Neural progenitor cell (in vitro differentiated cells): ENCODE data around the gene SNX2. TPM values are rescaled to one million over a fixed set of nuclear protein-coding genes. Genes with fewer than 3 reads are reported as not detected.

ENCODE experiments used
- DNase-seq: peaks from one replicate; pipeline ENCODE4 v3.0.0-alpha.2; 2016; ENCODE audit warnings: low spot score
- H2AFZ ChIP-seq: fragments of 200-600 bp; sonication (generic); replicated peaks from 2 replicates; pipeline ENCODE4 v1.6.1; 2016; ENCODE audit warnings: antibody characterized with exemption
- H3F3A ChIP-seq: fragments of 200-600 bp; sonication (generic); 2 replicates; pipeline ENCODE4 v1.6.1; 2016; ENCODE audit warnings: antibody characterized with exemption, low read depth
- H3K27ac ChIP-seq: fragments of 200-600 bp; sonication (generic); 2 replicates; pipeline ENCODE4 v1.5.1; 2016; ENCODE audit warnings: mild to moderate bottlenecking
- H3K27me3 ChIP-seq: fragments of 200-600 bp; sonication (generic); 2 replicates; pipeline ENCODE4 v1.6.1; 2016; ENCODE audit warnings: mild to moderate bottlenecking, moderate library complexity
- H3K36me3 ChIP-seq: fragments of 200-600 bp; sonication (generic); 2 replicates; pipeline ENCODE4 v1.5.1; 2016
- H3K4me1 ChIP-seq: fragments of 200-600 bp; sonication (generic); 2 replicates; pipeline ENCODE4 v1.6.1; 2016; ENCODE audit warnings: mixed run types
- H3K4me2 ChIP-seq: fragments of 200-600 bp; sonication (generic); 2 replicates; pipeline ENCODE4 v1.6.1; 2016
- H3K4me3 ChIP-seq: fragments of 200-600 bp; sonication (generic); 2 replicates; pipeline ENCODE4 v1.5.1; 2016
- H3K79me2 ChIP-seq: fragments of 200-600 bp; sonication (generic); 2 replicates; pipeline ENCODE4 v1.6.1; 2016; ENCODE audit warnings: low read depth
- H3K9ac ChIP-seq: fragments of 200-600 bp; sonication (generic); 2 replicates; pipeline ENCODE4 v1.6.1; 2016
- H3K9me3 ChIP-seq: fragments of 200-600 bp; sonication (generic); 2 replicates; pipeline ENCODE4 v1.5.1; 2016; ENCODE audit warnings: low read depth
- H4K20me1 ChIP-seq: fragments of 200-600 bp; sonication (generic); 2 replicates; pipeline ENCODE4 v1.6.1; 2016; ENCODE audit warnings: low read depth
- H3K27ac Mint-ChIP-seq: 3 replicates; pipeline ENCODE4 v1.8.0; 2021; ENCODE audit warnings: mixed read lengths
- H3K27me3 Mint-ChIP-seq: 2 replicates; pipeline ENCODE4 v1.8.0; 2022; ENCODE audit warnings: low read depth, mild to moderate bottlenecking, inconsistent platforms, moderate library complexity, mixed read lengths; ENCODE audit not compliant: insufficient read depth
- H3K36me3 Mint-ChIP-seq: 3 replicates; pipeline ENCODE4 v1.8.0; 2021; ENCODE audit warnings: mixed read lengths
- H3K4me1 Mint-ChIP-seq: 3 replicates; pipeline ENCODE4 v1.8.0; 2021; ENCODE audit warnings: mixed read lengths
- H3K4me3 Mint-ChIP-seq: 3 replicates; pipeline ENCODE4 v1.8.0; 2021; ENCODE audit warnings: mild to moderate bottlenecking, moderate library complexity, mixed read lengths
- H3K9me3 Mint-ChIP-seq: 3 replicates; pipeline ENCODE4 v1.8.0; 2020; ENCODE audit warnings: mixed read lengths
- CTCF ChIP-seq: fragments of 200-600 bp; sonication (generic); IDR thresholded peaks from 2 replicates; pipeline ENCODE4 v1.5.1; 2017; ENCODE audit warnings: antibody characterized with exemption, mild to moderate bottlenecking
- EZH2 ChIP-seq: fragments of 200-600 bp; sonication (generic); IDR thresholded peaks from 2 replicates; pipeline ENCODE4 v1.6.1; 2017; ENCODE audit warnings: antibody characterized with exemption, mild to moderate bottlenecking, moderate library complexity
- EZH2phosphoT487 ChIP-seq: fragments of 200-600 bp; sonication (generic); IDR thresholded peaks from 2 replicates; pipeline ENCODE4 v1.6.1; 2017; ENCODE audit warnings: antibody characterized with exemption
- total RNA-seq: library from RNA; depleted of rRNA; stranded (reverse); fragments of >200 nt; gene quantifications from 2 replicates; pipeline ENCODE4 v1.2.3, GENCODE V29; 2015; ENCODE audit warnings: low replicate concordance

The SNX2 gene
- total RNA-seq, 1 donor from 2014 or later: 73.0 TPM

GRCh38 chr5:122779451-122779850, 4.6 kb downstream of the SNX2 start:
- Histone ChIP-seq H3F3A (peaks cover 4% of the 10 kb centered on the region), H3K79me2 (peaks cover 94% of the 10 kb centered on the region), H3K36me3 (no peaks in the 10 kb centered on the region), H3K27me3 (no peaks in the 10 kb centered on the region), H4K20me1 (peaks cover 14% of the 10 kb centered on the region), H3K9me3 (no peaks in the 10 kb centered on the region), H2AFZ (no peak overlapping the region), H3K4me1 (peaks cover 13% of the 10 kb centered on the region), H3K27ac (no peak overlapping the region), H3K4me2 (no peak overlapping the region), H3K9ac (no peak overlapping the region), H3K4me3 (no peak overlapping the region)
- TF ChIP-seq CTCF (no peak), EZH2phosphoT487 (no peak), EZH2 (no peak)
- no peak overlapping the region for H3K4me3 Mint-ChIP-seq
- DNase-seq: no peak
- H3K4me1 Mint-ChIP-seq: peaks cover 15% of the 10 kb centered on the region
- H3K27me3 Mint-ChIP-seq: no peaks in the 10 kb centered on the region
- no peak overlapping the region for H3K27ac Mint-ChIP-seq
- peaks cover 30% of the 10 kb centered on the region for H3K9me3 Mint-ChIP-seq
- peaks cover 25% of the 10 kb centered on the region for H3K36me3 Mint-ChIP-seq

DNA sequence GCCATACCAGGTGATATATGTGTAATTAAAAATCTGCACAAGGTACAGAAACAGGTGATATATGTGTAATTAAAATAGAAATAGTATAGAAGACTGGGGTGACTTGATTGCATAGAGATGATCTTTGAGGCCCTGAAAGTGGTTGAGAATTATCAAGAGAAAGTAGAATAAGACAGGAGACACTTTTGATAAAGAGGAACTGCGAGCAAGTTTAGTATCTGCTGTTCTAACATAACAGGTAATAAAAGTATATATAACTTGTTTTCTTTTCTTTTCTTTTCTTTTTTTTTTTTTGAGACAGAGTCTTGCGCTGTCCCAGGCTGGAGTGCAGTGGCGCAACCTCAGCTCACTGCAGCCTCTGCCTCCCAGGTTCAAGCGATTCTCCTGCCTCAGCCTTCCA, 5.4 kb downstream of the SNX2 start:
- Histone ChIP-seq H3K4me1 (peaks cover 13% of the 10 kb centered on the region), H2AFZ (no peak overlapping the region), H3K4me2 (no peak overlapping the region), H4K20me1 (peaks cover 14% of the 10 kb centered on the region), H3K79me2 (peaks cover 100% of the 10 kb centered on the region), H3K9ac (no peak overlapping the region), H3K27ac (no peak overlapping the region), H3K36me3 (no peaks in the 10 kb centered on the region), H3K4me3 (no peak overlapping the region), H3K9me3 (no peaks in the 10 kb centered on the region), H3K27me3 (no peaks in the 10 kb centered on the region), H3F3A (peaks cover 3% of the 10 kb centered on the region)
- H3K36me3 Mint-ChIP-seq: peaks cover 32% of the 10 kb centered on the region
- H3K4me3 Mint-ChIP-seq: no peak overlapping the region
- TF ChIP-seq CTCF (no peak), EZH2 (no peak)
- no peak overlapping the region for H3K27ac Mint-ChIP-seq
- no peaks in the 10 kb centered on the region for H3K27me3 Mint-ChIP-seq
- DNase-seq: no peak
- H3K9me3 Mint-ChIP-seq: peaks cover 37% of the 10 kb centered on the region
- peaks cover 15% of the 10 kb centered on the region for H3K4me1 Mint-ChIP-seq

DNA sequence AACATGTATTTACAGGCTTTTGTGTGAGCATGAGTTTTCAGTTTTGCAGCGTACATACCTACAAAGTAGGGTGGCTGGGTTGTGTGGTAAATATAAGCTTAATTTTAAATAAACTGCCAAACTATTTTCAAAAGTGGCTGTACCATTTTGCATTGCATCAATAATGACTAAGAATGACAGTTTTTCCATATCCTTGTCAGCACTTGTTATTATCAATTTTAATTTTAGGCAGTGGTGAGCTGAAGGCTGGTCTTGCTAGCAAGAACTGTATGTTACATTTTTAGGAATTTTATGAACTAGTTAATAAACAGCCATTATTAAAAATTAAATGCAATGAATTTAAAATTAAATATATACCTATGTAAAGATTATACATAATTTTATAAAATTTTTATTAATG, 6.6 kb downstream of the SNX2 start:
- Mint-ChIP-seq H3K9me3 (peaks cover 42% of the 10 kb centered on the region), H3K36me3 (peaks cover 36% of the 10 kb centered on the region), H3K27ac (no peak overlapping the region), H3K4me1 (peaks cover 9% of the 10 kb centered on the region), H3K27me3 (no peaks in the 10 kb centered on the region), H3K4me3 (no peak overlapping the region)
- Histone ChIP-seq H3K27me3 (no peaks in the 10 kb centered on the region), H3K79me2 (peaks cover 100% of the 10 kb centered on the region), H3K36me3 (no peaks in the 10 kb centered on the region), H3F3A (no peaks in the 10 kb centered on the region), H4K20me1 (peaks cover 9% of the 10 kb centered on the region), H3K4me1 (peaks cover 8% of the 10 kb centered on the region), H3K4me3 (no peak overlapping the region), H3K9me3 (no peaks in the 10 kb centered on the region), H3K4me2 (no peak overlapping the region), H2AFZ (no peak overlapping the region), H3K9ac (no peak overlapping the region), H3K27ac (no peak overlapping the region)
- DNase-seq: no peak
- no peak for TF ChIP-seq EZH2
- TF ChIP-seq EZH2phosphoT487: no peak
- no peak for TF ChIP-seq CTCF

GRCh38 chr5:122785294-122785693, 10.4 kb downstream of the SNX2 start:
- H3K79me2 ChIP-seq: peaks cover 96% of the 10 kb centered on the region
- H3K27ac Mint-ChIP-seq: no peak overlapping the region
- H3K4me1 ChIP-seq: no peaks in the 10 kb centered on the region
- no peaks in the 10 kb centered on the region for H3K36me3 ChIP-seq
- no peaks in the 10 kb centered on the region for H3K27me3 ChIP-seq
- H3K27me3 Mint-ChIP-seq: peaks cover 2% of the 10 kb centered on the region
- no peak overlapping the region for H3K9ac ChIP-seq
- H3F3A ChIP-seq: no peaks in the 10 kb centered on the region
- H3K27ac ChIP-seq: no peak overlapping the region
- no peaks in the 10 kb centered on the region for H3K9me3 ChIP-seq
- H3K4me2 ChIP-seq: no peak overlapping the region
- no peak for DNase-seq
- no peak overlapping the region for H3K4me3 Mint-ChIP-seq
- H2AFZ ChIP-seq: no peak overlapping the region
- no peak for TF ChIP-seq EZH2phosphoT487
- no peak for TF ChIP-seq EZH2
- no peak for TF ChIP-seq CTCF
- H3K4me1 Mint-ChIP-seq: no peaks in the 10 kb centered on the region
- peaks cover 55% of the 10 kb centered on the region for H3K9me3 Mint-ChIP-seq
- H4K20me1 ChIP-seq: no peaks in the 10 kb centered on the region
- H3K4me3 ChIP-seq: no peak overlapping the region
- H3K36me3 Mint-ChIP-seq: peaks cover 45% of the 10 kb centered on the region
